Measurements from ENCODE around the gene UPF1.

UPF1 gene

DNA sequence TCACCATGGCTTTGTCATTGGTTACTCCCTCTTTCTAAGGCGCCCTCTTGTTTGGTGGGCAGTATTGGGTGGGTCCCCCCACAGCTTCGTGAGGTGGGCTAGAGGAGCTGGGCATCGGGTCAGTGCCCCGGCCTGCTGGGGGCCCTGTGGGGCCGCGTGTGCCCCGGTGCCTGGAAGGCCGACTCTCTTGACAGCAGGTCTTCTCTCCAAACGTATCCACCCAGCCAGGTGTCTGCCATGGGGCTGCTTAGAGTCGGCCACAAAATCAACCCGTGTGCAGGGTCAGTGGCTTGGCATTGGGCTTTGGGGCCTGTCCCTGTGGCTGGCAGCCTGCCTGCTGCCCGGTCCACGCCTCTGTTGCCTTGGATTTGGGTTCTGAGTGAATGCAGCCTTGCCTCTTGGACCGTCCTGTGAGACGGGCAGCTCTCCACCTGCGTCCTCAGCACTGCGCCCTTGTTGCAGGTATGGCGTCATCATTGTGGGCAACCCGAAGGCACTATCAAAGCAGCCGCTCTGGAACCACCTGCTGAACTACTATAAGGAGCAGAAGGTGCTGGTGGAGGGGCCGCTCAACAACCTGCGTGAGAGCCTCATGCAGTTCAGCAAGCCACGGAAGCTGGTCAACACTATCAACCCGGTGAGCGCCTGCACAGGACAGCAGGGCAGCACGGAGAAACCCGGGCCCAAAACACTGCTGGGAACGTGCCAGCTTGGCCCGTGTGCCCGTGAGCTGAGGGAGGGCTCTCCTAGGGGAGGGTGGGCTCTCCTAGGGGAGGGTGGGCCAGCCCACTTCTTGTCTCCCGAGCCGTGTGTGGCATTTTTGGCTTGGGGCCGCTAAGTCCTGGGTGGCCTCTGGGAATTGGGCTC, 31.4 kb downstream of the UPF1 start:
- Histone ChIP-seq H3K27me3 (ENCODE audit: insufficient read depth, poor library complexity, severe bottlenecking) (no peaks in the 10 kb centered on the region), H3K27ac (replicated peaks) (no peak overlapping the region), H3K4me3 (replicated peaks; ENCODE audit: insufficient read depth, low read length) (no peak overlapping the region)
- TF ChIP-seq, protein P1, sequence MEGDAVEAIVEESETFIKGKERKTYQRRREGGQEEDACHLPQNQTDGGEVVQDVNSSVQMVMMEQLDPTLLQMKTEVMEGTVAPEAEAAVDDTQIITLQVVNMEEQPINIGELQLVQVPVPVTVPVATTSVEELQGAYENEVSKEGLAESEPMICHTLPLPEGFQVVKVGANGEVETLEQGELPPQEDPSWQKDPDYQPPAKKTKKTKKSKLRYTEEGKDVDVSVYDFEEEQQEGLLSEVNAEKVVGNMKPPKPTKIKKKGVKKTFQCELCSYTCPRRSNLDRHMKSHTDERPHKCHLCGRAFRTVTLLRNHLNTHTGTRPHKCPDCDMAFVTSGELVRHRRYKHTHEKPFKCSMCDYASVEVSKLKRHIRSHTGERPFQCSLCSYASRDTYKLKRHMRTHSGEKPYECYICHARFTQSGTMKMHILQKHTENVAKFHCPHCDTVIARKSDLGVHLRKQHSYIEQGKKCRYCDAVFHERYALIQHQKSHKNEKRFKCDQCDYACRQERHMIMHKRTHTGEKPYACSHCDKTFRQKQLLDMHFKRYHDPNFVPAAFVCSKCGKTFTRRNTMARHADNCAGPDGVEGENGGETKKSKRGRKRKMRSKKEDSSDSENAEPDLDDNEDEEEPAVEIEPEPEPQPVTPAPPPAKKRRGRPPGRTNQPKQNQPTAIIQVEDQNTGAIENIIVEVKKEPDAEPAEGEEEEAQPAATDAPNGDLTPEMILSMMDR (IDR thresholded peaks at IDR 0.05; ENCODE audit: insufficient read depth, low read length) = no peak
- TF ChIP-seq REST (IDR thresholded peaks at IDR 0.05; ENCODE audit: insufficient replicate concordance, low read depth) = no peak
- TF ChIP-seq POLR2AphosphoS5 (IDR thresholded peaks at IDR 0.05; ENCODE audit: low read depth) = no peak
- TF ChIP-seq SPI1 (IDR thresholded peaks at IDR 0.05; ENCODE audit: borderline replicate concordance, low read depth) = no peak
- TF ChIP-seq GABPA (IDR thresholded peaks at IDR 0.05; ENCODE audit: low read depth) = no peak
- DNase-seq (ENCODE audit: low read depth in 1 of 2, low spot score in 1 of 2) = no peak

- TF ChIP-seq, protein P1 (IDR thresholded peaks at IDR 0.05; ENCODE audit: insufficient read depth, low read length) = no peak
- TF ChIP-seq POLR2AphosphoS5 (IDR thresholded peaks at IDR 0.05; ENCODE audit: low read depth) (no peak; the same call in 1 of the 2 replicates), GABPA (IDR thresholded peaks at IDR 0.05; ENCODE audit: low read depth) (no peak)
- Histone ChIP-seq H3K4me3 (replicated peaks; ENCODE audit: insufficient read depth, low read length) (no peak overlapping the region), H3K27ac (replicated peaks) (no peak overlapping the region), H3K27me3 (ENCODE audit: insufficient read depth, poor library complexity, severe bottlenecking) (no peaks in the 10 kb centered on the region)
- no peak for DNase-seq (ENCODE audit: low read depth in 1 of 2, low spot score in 1 of 2)
Observed at GRCh38 chr19:18863843-18864362, 32.1 kb downstream of the UPF1 start.

DNA sequence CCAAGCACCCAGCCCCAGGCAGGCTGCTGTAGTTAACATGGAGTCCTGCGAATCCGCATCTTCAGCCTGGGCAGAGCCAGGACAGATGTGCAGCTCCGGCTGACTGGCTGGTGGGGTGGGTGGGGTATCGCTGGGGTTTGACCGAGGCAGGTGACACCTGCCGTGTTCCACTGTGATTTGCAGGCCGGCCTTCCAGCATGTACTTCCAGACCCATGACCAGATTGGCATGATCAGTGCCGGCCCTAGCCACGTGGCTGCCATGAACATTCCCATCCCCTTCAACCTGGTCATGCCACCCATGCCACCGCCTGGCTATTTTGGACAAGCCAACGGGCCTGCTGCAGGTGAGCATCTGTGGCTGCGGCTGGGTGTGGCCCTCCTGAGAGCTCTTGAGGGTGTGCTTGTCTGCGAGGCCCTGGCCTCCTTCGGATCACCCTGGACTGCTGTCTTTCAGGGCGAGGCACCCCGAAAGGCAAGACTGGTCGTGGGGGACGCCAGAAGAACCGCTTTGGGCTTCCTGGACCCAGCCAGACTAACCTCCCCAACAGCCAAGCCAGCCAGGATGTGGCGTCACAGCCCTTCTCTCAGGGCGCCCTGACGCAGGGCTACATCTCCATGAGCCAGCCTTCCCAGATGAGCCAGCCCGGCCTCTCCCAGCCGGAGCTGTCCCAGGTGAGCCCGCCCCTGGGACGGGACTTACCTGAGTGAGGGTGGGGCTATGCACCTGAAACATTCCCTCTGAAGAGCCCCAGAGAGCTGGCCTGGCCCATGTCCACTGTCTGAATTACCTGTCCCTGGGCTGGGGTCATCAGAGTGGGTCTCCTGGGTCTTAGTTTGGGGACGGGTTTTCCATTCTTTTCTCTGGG, 33.6 kb downstream of the UPF1 start:
- TF ChIP-seq SPI1 (IDR thresholded peaks at IDR 0.05; ENCODE audit: borderline replicate concordance, low read depth) = no peak
- TF ChIP-seq, protein P1 (IDR thresholded peaks at IDR 0.05; ENCODE audit: insufficient read depth, low read length) = no peak
- TF ChIP-seq POLR2AphosphoS5 (IDR thresholded peaks at IDR 0.05; ENCODE audit: low read depth) = 0 out of 2 replicates have a peak, but pooled peaks have one; percentile 15
- no peak for TF ChIP-seq REST (IDR thresholded peaks at IDR 0.05; ENCODE audit: insufficient replicate concordance, low read depth)
- TF ChIP-seq GABPA (IDR thresholded peaks at IDR 0.05; ENCODE audit: low read depth) = no peak
- DNase-seq (ENCODE audit: low read depth in 1 of 2, low spot score in 1 of 2) = no peak
- Histone ChIP-seq H3K27me3 (ENCODE audit: insufficient read depth, poor library complexity, severe bottlenecking) (peaks cover 5% of the 10 kb centered on the region), H3K4me3 (replicated peaks; ENCODE audit: insufficient read depth, low read length) (no peak overlapping the region), H3K27ac (replicated peaks) (no peak overlapping the region)

Measured in HL-60 (cell line).